ENCODE results near the gene ADAMTS10.

The ADAMTS10 gene

GRCh38 chr19:8614455-8614854, 3.9 kb upstream of the ADAMTS10 start:
- TF ChIP-seq CTCF (IDR thresholded peaks at IDR 0.05; ENCODE audit: extremely low read depth, missing control alignments) = no peak
- no peak for DNase-seq (ENCODE audit: low spot score)

GRCh38 chr19:8612807-8613171, 2.3 kb upstream of the ADAMTS10 start:
- DNase-seq (ENCODE audit: low spot score) = peak; percentile 47
- TF ChIP-seq CTCF (IDR thresholded peaks at IDR 0.05; ENCODE audit: extremely low read depth, missing control alignments) = no peak

GRCh38 chr19:8611877-8612806, 1.6 kb upstream of the ADAMTS10 start:
- DNase-seq (ENCODE audit: low spot score) = peak; percentile 48
- TF ChIP-seq CTCF (IDR thresholded peaks at IDR 0.05; ENCODE audit: extremely low read depth, missing control alignments) = no peak

GRCh38 chr19:8611391-8611876, 919 bp upstream of the ADAMTS10 start:
- DNase-seq (ENCODE audit: low spot score) = no peak
- no peak for TF ChIP-seq CTCF (IDR thresholded peaks at IDR 0.05; ENCODE audit: extremely low read depth, missing control alignments)

GRCh38 chr19:8610936-8611300, 403 bp upstream of the ADAMTS10 start:
- TF ChIP-seq CTCF (IDR thresholded peaks at IDR 0.05; ENCODE audit: extremely low read depth, missing control alignments) = no peak
- DNase-seq (ENCODE audit: low spot score) = no peak

- TF ChIP-seq CTCF (IDR thresholded peaks at IDR 0.05; ENCODE audit: extremely low read depth, missing control alignments) = no peak
- peak; percentile 59 for DNase-seq (ENCODE audit: low spot score)
These were observed 1.1 kb downstream of the ADAMTS10 start for GRCh38 chr19:8609279-8610040.

- no peak for DNase-seq (ENCODE audit: low spot score)
- TF ChIP-seq CTCF (IDR thresholded peaks at IDR 0.05; ENCODE audit: extremely low read depth, missing control alignments) = no peak
These were observed 1.6 kb downstream of the ADAMTS10 start for GRCh38 chr19:8608941-8609278.

All from GM20000 (cell line).